ENCODE measurements around the gene CSTA. TPM values are rescaled to one million over a fixed set of nuclear protein-coding genes. Genes with fewer than 3 reads are reported as not detected.

Gene CSTA
- polyA plus RNA-seq, 1 donor from 2014 or later = not detected

- Histone ChIP-seq H3K9ac (ENCODE audit: low read length) (no peak overlapping the region), H4K20me1 (ENCODE audit: insufficient read depth) (no peaks in the 10 kb centered on the region)
- TF ChIP-seq POLR2AphosphoS5 (IDR thresholded peaks at IDR 0.05) = no peak
- no peak for TF ChIP-seq EZH2 (IDR thresholded peaks at IDR 0.05; ENCODE audit: borderline replicate concordance, insufficient read depth, low read length, poor library complexity, severe bottlenecking)
- TF ChIP-seq CTCF (IDR thresholded peaks at IDR 0.05; ENCODE audit: poor library complexity, severe bottlenecking) = no peak
These were observed 721 bp downstream of the CSTA start for GRCh38 chr3:122325769-122326168.

GRCh38 chr3:122331886-122332285, 6.8 kb downstream of the CSTA start:
- TF ChIP-seq EZH2 (IDR thresholded peaks at IDR 0.05; ENCODE audit: borderline replicate concordance, insufficient read depth, low read length, poor library complexity, severe bottlenecking) = no peak
- no peak for TF ChIP-seq EP300 (conservative IDR thresholded peaks at IDR 0.05; ENCODE audit: poor library complexity, severe bottlenecking)
- no peak for TF ChIP-seq REST (IDR thresholded peaks at IDR 0.05; ENCODE audit: borderline replicate concordance)
- TF ChIP-seq SMC3 (conservative IDR thresholded peaks at IDR 0.05; ENCODE audit: poor library complexity) = no peak
- no peak for TF ChIP-seq MXI1 (conservative IDR thresholded peaks at IDR 0.05; ENCODE audit: poor library complexity, severe bottlenecking)
- TF ChIP-seq TAF1 (IDR thresholded peaks at IDR 0.05; ENCODE audit: low read depth) = no peak
- no peak for TF ChIP-seq RAD21 (conservative IDR thresholded peaks at IDR 0.05)
- no peak for TF ChIP-seq CTCF (IDR thresholded peaks at IDR 0.05; ENCODE audit: poor library complexity, severe bottlenecking)
- TF ChIP-seq POLR2AphosphoS5 (IDR thresholded peaks at IDR 0.05) = no peak
- Histone ChIP-seq H3K9ac (ENCODE audit: low read length) (no peak overlapping the region), H3K27me3 (ENCODE audit: insufficient read depth, low read depth, low read length) (no peaks in the 10 kb centered on the region), H3K4me2 (ENCODE audit: low read length) (no peak overlapping the region), H3K9me2 (ENCODE audit: insufficient read depth, low read length) (no peaks in the 10 kb centered on the region), H4K20me1 (ENCODE audit: insufficient read depth) (no peaks in the 10 kb centered on the region), H3K36me3 (ENCODE audit: insufficient read depth, low read length) (no peaks in the 10 kb centered on the region), H3F3A (ENCODE audit: insufficient read depth, low read length, poor library complexity, severe bottlenecking) (no peaks in the 10 kb centered on the region), H2AFZ (ENCODE audit: low read depth, low read length) (no peak overlapping the region), H3K79me2 (replicated peaks; ENCODE audit: insufficient read depth, low read length) (no peaks in the 10 kb centered on the region), H3K9me3 (ENCODE audit: low read length) (no peaks in the 10 kb centered on the region), H3K4me3 (ENCODE audit: low read length) (no peak overlapping the region), H3K27ac (ENCODE audit: low read length) (no peak overlapping the region)

More at GRCh38 chr3:122325769-122326168, 721 bp downstream of the CSTA start:
- Histone ChIP-seq H3F3A (ENCODE audit: insufficient read depth, low read length, poor library complexity, severe bottlenecking) (no peaks in the 10 kb centered on the region), H3K4me3 (ENCODE audit: low read length) (no peak overlapping the region), H3K9me2 (ENCODE audit: insufficient read depth, low read length) (no peaks in the 10 kb centered on the region), H3K79me2 (replicated peaks; ENCODE audit: insufficient read depth, low read length) (no peaks in the 10 kb centered on the region), H3K9me3 (ENCODE audit: low read length) (no peaks in the 10 kb centered on the region), H2AFZ (ENCODE audit: low read depth, low read length) (no peak overlapping the region), H3K36me3 (ENCODE audit: insufficient read depth, low read length) (no peaks in the 10 kb centered on the region), H3K27ac (ENCODE audit: low read length) (no peak overlapping the region), H3K4me2 (ENCODE audit: low read length) (no peak overlapping the region), H3K27me3 (ENCODE audit: insufficient read depth, low read depth, low read length) (no peaks in the 10 kb centered on the region)
